Measurements from ENCODE around the gene DGKB.

Gene DGKB

GRCh38 chr7:14858866-14859265 lies 43.7 kb downstream of the DGKB start:
- no peak for DNase-seq

GRCh38 chr7:14858410-14858809 lies 44.1 kb downstream of the DGKB start:
- no peak for DNase-seq

DNA sequence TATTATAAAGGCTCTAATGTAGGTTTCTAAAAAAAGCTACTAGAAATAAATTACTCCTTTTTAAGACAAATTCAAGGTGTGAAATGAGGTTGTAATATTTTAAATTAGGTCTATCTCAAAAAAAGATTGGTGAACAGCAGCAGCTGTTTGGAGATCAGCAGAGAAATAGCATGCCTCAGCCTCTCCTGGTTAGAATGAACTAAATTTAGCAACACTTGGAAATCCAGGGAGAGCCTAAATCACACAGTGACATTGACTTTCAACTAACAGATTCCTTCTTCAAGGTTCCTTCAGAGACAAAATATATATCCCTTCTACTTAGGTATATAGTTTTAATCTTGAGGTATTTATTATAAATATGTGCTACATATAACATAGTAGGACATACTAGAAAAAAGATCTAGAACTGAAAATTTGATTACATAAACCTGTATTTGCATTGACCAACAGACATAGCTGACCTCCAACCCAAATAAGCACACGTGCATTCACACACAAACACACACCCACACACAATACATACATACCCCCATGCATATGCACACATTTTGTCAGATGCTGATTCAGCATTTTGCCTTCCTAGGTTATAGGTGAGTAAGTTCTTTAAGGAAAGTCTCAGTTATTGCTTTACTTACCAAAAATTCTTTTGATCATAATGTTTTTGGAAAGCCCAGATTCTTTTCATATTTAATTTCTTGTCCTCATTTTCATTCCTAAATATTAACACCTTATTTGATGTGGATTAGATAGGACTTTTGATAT lies 47.3 kb downstream of the DGKB start:
- no peak for DNase-seq

GRCh38 chr7:14854471-14854870 lies 48.1 kb downstream of the DGKB start:
- no peak for DNase-seq

DNA sequence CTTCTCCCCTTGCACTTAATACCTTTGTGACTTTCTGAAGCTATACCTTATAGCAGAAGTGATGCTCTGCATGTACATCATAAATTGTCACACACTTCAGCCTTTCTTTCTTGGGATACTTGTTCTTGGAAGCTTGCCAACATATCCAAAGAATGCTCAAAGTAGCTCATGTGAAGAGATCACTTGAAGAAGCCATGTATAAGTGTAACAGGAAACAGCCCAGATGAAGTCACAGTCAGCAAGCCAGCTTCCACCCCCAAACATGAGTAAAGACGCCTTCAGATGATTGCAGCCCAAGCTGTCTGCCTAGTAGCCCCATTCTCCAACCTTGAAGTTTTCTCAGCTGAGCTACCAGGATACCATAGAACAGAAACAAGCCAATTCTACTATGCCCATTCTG lies 50.9 kb downstream of the DGKB start:
- no peak for DNase-seq

DNA sequence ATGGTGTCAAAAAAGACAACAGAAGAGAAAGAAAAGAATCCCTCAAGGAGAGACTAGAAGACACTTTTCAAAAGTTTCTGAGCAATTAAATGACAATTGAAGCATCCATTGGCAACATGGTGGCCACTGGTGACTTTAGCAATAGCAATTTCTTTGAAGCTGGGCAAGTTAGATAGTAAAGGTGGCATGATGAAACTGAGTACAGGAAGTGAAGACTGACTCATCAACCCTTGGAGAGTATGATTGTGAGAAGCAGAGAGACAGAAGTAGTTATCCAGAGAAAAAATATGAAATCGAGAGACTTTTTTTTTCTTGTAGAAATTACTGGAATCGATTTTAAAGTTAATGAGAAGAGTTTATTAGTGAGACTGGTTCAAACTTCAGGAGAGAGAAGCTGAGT lies 52.5 kb downstream of the DGKB start:
- DNase-seq, result no peak

GRCh38 chr7:14846405-14846804 lies 56.1 kb downstream of the DGKB start:
- no peak for DNase-seq

DNA sequence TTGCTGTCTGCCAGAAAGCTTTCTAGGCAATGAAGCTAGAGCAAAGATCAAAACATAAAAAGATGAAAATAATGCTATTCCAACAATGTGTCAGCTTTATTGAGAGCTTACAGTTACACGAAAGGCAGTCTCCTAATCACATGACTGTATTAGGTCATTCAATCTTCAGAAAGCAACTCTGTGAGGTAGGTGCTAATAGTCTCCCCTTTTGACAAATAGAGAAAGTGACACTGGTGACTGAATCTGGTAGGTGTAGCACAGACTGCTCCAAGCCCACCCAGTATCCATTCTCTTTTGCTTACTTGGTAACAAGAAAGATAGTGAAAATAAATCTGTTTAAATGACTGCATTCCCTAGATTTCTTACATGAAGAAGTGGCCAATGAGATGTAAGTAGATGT lies 58.8 kb downstream of the DGKB start:
- no peak for DNase-seq

GRCh38 chr7:14842523-14842922 lies 60.0 kb downstream of the DGKB start:
- DNase-seq, result no peak

GRCh38 chr7:14841869-14842268 lies 60.7 kb downstream of the DGKB start:
- DNase-seq, result no peak

- no peak for DNase-seq
These were observed 61.5 kb downstream of the DGKB start for GRCh38 chr7:14841086-14841485.

- peak in 2 of 14 donors; percentile 6 to 13 for DNase-seq
These were observed 63.2 kb downstream of the DGKB start for GRCh38 chr7:14839307-14839706.

DNA sequence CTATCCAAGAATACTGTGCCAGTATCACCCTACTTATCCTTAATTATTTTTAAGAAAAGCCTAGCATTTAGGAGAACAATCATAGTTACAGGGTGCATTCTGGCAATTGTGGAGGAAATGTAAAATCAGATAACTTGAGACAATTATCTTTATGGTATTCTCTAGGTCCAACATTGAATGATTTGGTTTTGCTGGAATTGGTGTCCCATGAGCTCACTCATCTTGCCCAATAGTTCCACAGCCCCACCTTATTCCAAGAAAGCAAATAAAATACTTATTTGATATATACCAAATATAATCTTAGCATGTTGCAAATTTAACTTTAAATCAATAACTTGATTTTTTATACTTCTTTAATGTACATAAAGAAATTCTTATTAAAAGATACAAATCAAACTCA lies 65.3 kb downstream of the DGKB start:
- DNase-seq, result no peak

GRCh38 chr7:14836571-14837189 lies 65.9 kb downstream of the DGKB start:
- peak in 1 of 14 donors; percentile 22 for DNase-seq

GRCh38 chr7:14836006-14836405 lies 66.5 kb downstream of the DGKB start:
- DNase-seq, result no peak

DNA sequence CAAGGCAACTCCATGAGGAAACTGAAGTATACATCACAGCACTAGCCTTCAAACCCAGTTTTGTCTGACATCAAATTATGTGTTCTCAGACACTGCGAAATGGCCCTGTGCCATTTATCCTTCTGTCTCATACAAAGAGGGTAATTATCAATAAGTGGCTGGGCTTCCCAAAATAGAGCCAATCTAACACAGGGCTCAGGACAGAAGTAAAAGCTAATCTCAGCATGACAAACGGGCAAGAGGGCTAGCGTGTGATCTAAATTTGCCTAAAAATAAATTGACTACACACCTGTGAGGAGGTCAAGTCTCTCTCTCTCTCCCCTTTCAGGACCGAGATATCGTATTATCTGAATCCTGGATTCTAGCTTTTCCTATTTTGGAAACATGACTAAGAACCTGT lies 67.2 kb downstream of the DGKB start:
- no peak for DNase-seq

GRCh38 chr7:14834883-14835282 lies 67.7 kb downstream of the DGKB start:
- no peak for DNase-seq

DNA sequence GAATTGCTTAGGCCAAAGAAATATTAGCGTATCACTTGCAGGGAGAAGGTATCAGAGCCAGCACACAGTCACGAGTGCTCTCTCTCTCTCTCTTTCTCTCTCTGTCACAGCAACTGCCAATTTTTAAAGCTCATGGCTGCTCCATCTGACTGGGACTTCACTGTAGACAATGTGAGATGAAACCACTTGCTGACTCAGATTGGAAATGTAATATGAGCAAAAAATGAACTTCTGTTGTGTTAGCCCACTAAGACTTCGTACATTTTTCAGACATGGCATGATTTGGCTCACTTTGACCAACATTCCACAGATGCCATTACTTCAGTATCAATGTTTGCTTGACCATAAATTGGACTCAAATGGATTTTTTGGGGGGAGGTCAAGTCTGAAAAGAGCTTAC lies 68.1 kb downstream of the DGKB start:
- DNase-seq, result no peak

- no peak for DNase-seq
These were observed 68.8 kb downstream of the DGKB start for GRCh38 chr7:14833707-14834106.

DNA sequence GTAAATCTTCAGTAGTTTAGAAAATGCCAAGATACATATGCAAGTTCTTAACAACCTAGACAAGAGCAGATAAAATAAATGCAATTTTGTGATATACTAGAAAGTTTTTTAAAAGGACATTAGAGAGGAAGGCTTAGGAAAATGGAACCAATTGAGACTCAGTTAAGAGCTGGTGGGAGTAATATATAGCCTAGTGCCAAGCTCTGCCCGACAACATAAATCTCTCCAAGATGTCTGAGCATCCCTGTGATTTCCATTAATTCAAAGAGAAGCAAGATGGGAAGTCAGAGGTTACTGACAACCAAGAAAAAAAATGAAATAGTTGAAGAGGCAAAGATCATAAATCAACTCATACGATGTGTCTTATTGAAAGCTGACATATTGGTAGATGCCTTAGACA lies 74.5 kb downstream of the DGKB start:
- no peak for DNase-seq

DNA sequence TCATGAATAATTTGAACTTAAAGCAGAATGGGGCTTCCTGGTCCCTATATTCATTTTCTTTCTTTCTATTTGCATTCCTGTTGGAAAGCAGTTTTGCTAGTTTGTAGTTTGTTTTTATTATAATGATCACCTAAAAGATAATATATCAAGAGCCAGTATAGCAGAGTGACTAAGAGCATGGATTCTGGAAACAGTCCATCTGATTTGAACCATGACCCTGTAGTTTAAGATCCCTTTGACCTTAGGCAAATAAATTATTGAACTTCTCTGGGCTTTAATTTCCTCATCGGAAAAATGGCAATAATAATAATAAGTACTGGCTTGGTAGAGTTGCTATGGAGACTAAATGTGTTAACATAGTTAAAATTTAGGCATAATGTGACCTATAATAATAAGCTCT lies 76.1 kb downstream of the DGKB start:
- DNase-seq, result no peak

DNA sequence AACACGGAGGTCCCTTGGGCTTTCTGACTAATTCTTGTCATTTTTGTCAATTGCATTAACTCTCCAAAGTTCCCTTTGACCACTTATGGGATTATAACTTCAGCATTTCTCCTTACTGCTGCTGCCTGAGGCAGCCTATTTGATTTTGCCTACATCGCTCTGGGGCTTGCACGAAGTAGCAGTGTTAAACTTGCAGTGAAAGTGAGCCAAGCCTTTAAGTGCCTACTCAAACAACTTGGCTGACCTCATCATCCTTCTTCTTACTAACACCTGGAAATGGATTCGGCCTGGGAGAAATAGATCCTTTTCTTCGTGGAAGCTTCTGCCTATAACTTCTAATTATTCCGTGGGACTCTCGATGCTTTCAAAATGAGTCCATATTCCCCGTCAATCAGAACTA lies 76.6 kb downstream of the DGKB start:
- DNase-seq, result no peak

- DNase-seq, result no peak
These were observed 80.1 kb downstream of the DGKB start for GRCh38 chr7:14822481-14822854.

- DNase-seq, result no peak
These were observed 80.6 kb downstream of the DGKB start for GRCh38 chr7:14821757-14822480.

Data from C1 segment of cervical spinal cord (tissue), 14 donors.